ENCODE results near the gene E4F1. TPM values are rescaled to one million over a fixed set of nuclear protein-coding genes. Genes with fewer than 3 reads are reported as not detected.

E4F1 gene
- total and polyA plus RNA-seq, 2 donors (not counting 3 experiments of a cell fraction or from before 2014, with no cell fraction given) = 28.6 to 32.7 TPM

- CTCF ChIA-PET = interaction anchor here (1.0 kb wide), 1 partner anchor 49 kb away, joined by 3 read pairs; no protein-coding TSS in a partner anchor
- dilution Hi-C loops (cut with MboI; ENCODE audit: extremely low pct_ligation_motif_present, low sequenced_read_pairs) (no loop called here), intact Hi-C loops (cut with micrococcal nuclease) (loop anchor here (1.0 kb wide), 3 partner anchors 9 to 51 kb away; partner anchors contain the start of genes E4F1 and TRAF7)
Observed at GRCh38 chr16:2205967-2206313, 17.5 kb upstream of the E4F1 start.

More at GRCh38 chr16:2205967-2206313, 17.5 kb upstream of the E4F1 start:
- Histone ChIP-seq H3K9me1 (replicated peaks; ENCODE audit: control insufficient read depth, extremely low read depth, insufficient read depth, low read length) (no peaks in the 10 kb centered on the region), H4K20me1 (replicated peaks; ENCODE audit: control insufficient read depth, extremely low read depth, insufficient read depth, low read length) (no peaks in the 10 kb centered on the region), H2AFZ (ENCODE audit: low read depth, low read length) (peak overlapping the region; percentile 61), H3K4me3 (replicated peaks in 1 of 3; ENCODE audit: insufficient read depth in 1 of 3, low read depth in 1 of 3, low read length in 3 of 3) (peak overlapping the region; percentile 58 to 91 (median 73)), H3K27ac (ENCODE audit: insufficient read depth, low read depth, low read length) (no peak overlapping the region), H3K36me3 (ENCODE audit: control insufficient read depth in 2 of 2, extremely low read depth in 1 of 2, insufficient read depth in 2 of 2, low read length in 2 of 2) (peaks cover 0 to 22% of the 10 kb centered on the region in 2 experiments), H3K9me3 (replicated peaks; ENCODE audit: control insufficient read depth, insufficient read depth, low read length) (no peaks in the 10 kb centered on the region), H3K27me3 (ENCODE audit: control insufficient read depth in 2 of 2, insufficient read depth in 2 of 2, low read length in 2 of 2) (no peaks in the 10 kb centered on the region), H3K79me2 (ENCODE audit: control insufficient read depth, insufficient read depth, low read length) (peaks cover 7% of the 10 kb centered on the region), H3K4me1 (ENCODE audit: control insufficient read depth, extremely low read depth, insufficient read depth, low read length) (peaks cover 10% of the 10 kb centered on the region), H3K9ac (replicated peaks; ENCODE audit: extremely low read depth, insufficient read depth, low read length) (peak overlapping the region; percentile 88), H3K4me2 (ENCODE audit: insufficient read depth, low read length) (peak overlapping the region; percentile 72)
- TF ChIP-seq POLR2AphosphoS5 (IDR thresholded peaks at IDR 0.05; ENCODE audit: insufficient read depth, low read depth, low read length) (no peak), JUN (IDR thresholded peaks at IDR 0.05; ENCODE audit: borderline replicate concordance, insufficient read depth, insufficient read length, low read depth) (no peak), GATA2 (IDR thresholded peaks at IDR 0.05; ENCODE audit: insufficient read depth, insufficient read length, low read depth, low read length) (no peak), MAX (IDR thresholded peaks at IDR 0.05; ENCODE audit: insufficient read depth, insufficient read length) (no peak), CTCF (IDR thresholded peaks at IDR 0.05; ENCODE audit: extremely low read depth in 1 of 2, insufficient read depth in 1 of 2, low read depth in 1 of 2, low read length in 2 of 2) (no peak)
- POLR2A ChIA-PET = interaction anchor here (1.3 kb wide), 1 partner anchor 51 kb away, joined by 5 read pairs; the partner anchor contains the start of gene TRAF7
- FAIRE-seq = no peak
- no peak for DNase-seq (ENCODE audit: low read depth, low spot score)
- TSS peak; percentile 28 for BruUV-seq (replicated peaks)

All from endothelial cell of umbilical vein (primary cell).